GM23338 (cell line): ENCODE data around the gene TEX35.

Source experiments
- ETS1 ChIP-seq: IDR thresholded peaks from 2 replicates; pipeline ENCODE4 v1.6.1; 2016; ENCODE audit warnings: antibody characterized with exemption
- EZH2 ChIP-seq: fragments of 200-600 bp; sonication (generic); IDR thresholded peaks from one replicate; pipeline ENCODE4 v1.8.0; 2017; ENCODE audit warnings: antibody characterized with exemption, mild to moderate bottlenecking, low read depth; ENCODE audit not compliant: unreplicated experiment
- EZH2phosphoT487 ChIP-seq: fragments of 200-600 bp; sonication (generic); IDR thresholded peaks from one replicate; pipeline ENCODE4 v1.8.1; 2018; ENCODE audit warnings: antibody characterized with exemption; ENCODE audit not compliant: unreplicated experiment
- JUNB ChIP-seq: IDR thresholded peaks from one replicate; pipeline ENCODE4 v1.6.1; 2016; ENCODE audit warnings: antibody characterized with exemption; ENCODE audit not compliant: unreplicated experiment
- NANOG ChIP-seq: IDR thresholded peaks from 2 replicates; pipeline ENCODE4 v1.6.1; 2016; ENCODE audit warnings: antibody characterized with exemption, borderline replicate concordance
- POLR2AphosphoS5 ChIP-seq: IDR thresholded peaks from 2 replicates; pipeline ENCODE4 v1.6.1; 2016; ENCODE audit warnings: antibody characterized with exemption, low read depth
- ZNF331 ChIP-seq: fragments of 250-450 bp; sonication (Bioruptor Pico); IDR thresholded peaks from 2 replicates; pipeline ENCODE4 v1.5.0; 2020; ENCODE audit warnings: low read depth, mild to moderate bottlenecking, moderate library complexity
- ZNF462 ChIP-seq: fragments of 250-450 bp; sonication (Bioruptor Pico); IDR thresholded peaks from 2 replicates; pipeline ENCODE4 v1.5.0; 2020; ENCODE audit warnings: mild to moderate bottlenecking, moderate library complexity
- TF ChIP-seq, protein P1 (sequence below), 2 experiments: fragments of 200-600 bp in 1 of 2; sonication (generic) in 1 of 2; conservative IDR thresholded peaks; 2 replicates each; pipeline versions ENCODE4 v1.5.1 to v1.6.1; 2016 to 2017; ENCODE audit warnings: antibody characterized with exemption in 2 of 2, low read depth in 2 of 2, mild to moderate bottlenecking in 2 of 2, moderate library complexity in 1 of 2
- TF ChIP-seq, protein P2 (sequence below): IDR thresholded peaks from one replicate; pipeline ENCODE4 v1.6.1; 2018; ENCODE audit warnings: antibody characterized with exemption; ENCODE audit not compliant: unreplicated experiment

DNA sequence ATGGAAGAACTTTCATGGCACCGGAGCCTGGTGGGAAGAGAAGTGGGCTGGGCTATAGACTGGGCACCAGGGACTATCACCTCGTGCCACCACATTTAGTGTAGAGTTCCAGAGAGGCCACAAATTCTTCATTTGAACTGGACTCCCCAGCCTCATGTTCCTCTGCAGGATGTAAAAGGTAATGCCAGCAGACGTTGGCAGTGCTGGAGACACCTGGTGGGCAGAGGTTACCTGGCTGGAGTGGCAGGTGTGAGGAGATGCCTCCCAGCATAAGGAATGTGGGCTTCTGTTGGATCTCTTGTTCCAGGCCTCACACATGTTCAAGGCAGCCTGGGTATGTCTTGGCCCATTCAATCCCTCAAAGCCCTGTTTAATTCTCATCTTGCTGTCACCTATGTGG lies 35.2 kb downstream of the TEX35 start:
- TF ChIP-seq POLR2AphosphoS5: no peak
- TF ChIP-seq, protein P1, sequence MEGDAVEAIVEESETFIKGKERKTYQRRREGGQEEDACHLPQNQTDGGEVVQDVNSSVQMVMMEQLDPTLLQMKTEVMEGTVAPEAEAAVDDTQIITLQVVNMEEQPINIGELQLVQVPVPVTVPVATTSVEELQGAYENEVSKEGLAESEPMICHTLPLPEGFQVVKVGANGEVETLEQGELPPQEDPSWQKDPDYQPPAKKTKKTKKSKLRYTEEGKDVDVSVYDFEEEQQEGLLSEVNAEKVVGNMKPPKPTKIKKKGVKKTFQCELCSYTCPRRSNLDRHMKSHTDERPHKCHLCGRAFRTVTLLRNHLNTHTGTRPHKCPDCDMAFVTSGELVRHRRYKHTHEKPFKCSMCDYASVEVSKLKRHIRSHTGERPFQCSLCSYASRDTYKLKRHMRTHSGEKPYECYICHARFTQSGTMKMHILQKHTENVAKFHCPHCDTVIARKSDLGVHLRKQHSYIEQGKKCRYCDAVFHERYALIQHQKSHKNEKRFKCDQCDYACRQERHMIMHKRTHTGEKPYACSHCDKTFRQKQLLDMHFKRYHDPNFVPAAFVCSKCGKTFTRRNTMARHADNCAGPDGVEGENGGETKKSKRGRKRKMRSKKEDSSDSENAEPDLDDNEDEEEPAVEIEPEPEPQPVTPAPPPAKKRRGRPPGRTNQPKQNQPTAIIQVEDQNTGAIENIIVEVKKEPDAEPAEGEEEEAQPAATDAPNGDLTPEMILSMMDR (conservative IDR thresholded peaks at IDR 0.05; ENCODE audit: low read depth in 2 of 2): 0 out of 4 replicates have a peak, but pooled peaks of 1 of the 2 experiments have one; percentile 12
- TF ChIP-seq EZH2: no peak
- no peak for TF ChIP-seq ZNF462 (CRISPR knock-in tag)
- TF ChIP-seq, protein P2, sequence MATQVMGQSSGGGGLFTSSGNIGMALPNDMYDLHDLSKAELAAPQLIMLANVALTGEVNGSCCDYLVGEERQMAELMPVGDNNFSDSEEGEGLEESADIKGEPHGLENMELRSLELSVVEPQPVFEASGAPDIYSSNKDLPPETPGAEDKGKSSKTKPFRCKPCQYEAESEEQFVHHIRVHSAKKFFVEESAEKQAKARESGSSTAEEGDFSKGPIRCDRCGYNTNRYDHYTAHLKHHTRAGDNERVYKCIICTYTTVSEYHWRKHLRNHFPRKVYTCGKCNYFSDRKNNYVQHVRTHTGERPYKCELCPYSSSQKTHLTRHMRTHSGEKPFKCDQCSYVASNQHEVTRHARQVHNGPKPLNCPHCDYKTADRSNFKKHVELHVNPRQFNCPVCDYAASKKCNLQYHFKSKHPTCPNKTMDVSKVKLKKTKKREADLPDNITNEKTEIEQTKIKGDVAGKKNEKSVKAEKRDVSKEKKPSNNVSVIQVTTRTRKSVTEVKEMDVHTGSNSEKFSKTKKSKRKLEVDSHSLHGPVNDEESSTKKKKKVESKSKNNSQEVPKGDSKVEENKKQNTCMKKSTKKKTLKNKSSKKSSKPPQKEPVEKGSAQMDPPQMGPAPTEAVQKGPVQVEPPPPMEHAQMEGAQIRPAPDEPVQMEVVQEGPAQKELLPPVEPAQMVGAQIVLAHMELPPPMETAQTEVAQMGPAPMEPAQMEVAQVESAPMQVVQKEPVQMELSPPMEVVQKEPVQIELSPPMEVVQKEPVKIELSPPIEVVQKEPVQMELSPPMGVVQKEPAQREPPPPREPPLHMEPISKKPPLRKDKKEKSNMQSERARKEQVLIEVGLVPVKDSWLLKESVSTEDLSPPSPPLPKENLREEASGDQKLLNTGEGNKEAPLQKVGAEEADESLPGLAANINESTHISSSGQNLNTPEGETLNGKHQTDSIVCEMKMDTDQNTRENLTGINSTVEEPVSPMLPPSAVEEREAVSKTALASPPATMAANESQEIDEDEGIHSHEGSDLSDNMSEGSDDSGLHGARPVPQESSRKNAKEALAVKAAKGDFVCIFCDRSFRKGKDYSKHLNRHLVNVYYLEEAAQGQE: no peak
- TF ChIP-seq EZH2phosphoT487: no peak
- no peak for TF ChIP-seq ZNF331
- no peak for TF ChIP-seq JUNB
- TF ChIP-seq ETS1: no peak
- no peak for TF ChIP-seq NANOG
